A172 (cell line): ENCODE measurements around the gene AKR1C3. TPM values are rescaled to one million over a fixed set of nuclear protein-coding genes. Genes with fewer than 3 reads are reported as not detected.
"Not testable (repeated sequence)": the region's sequence is repeated elsewhere in the genome, so short reads cannot be mapped to it uniquely, and the experiment has no call there.

Source experiments
- DNase-seq: peaks from one replicate; pipeline ENCODE4 v3.0.0-alpha.2; 2015; ENCODE audit warnings: low spot score
- total RNA-seq: library from RNA; depleted of rRNA; stranded (reverse); fragments of >200 nt; shearing (Covaris generic); gene quantifications from 2 replicates; pipeline ENCODE4 v1.2.3, GENCODE V29; 2014

The AKR1C3 gene
- total RNA-seq, 1 experiment from 2014 or later: 120 TPM

DNA sequence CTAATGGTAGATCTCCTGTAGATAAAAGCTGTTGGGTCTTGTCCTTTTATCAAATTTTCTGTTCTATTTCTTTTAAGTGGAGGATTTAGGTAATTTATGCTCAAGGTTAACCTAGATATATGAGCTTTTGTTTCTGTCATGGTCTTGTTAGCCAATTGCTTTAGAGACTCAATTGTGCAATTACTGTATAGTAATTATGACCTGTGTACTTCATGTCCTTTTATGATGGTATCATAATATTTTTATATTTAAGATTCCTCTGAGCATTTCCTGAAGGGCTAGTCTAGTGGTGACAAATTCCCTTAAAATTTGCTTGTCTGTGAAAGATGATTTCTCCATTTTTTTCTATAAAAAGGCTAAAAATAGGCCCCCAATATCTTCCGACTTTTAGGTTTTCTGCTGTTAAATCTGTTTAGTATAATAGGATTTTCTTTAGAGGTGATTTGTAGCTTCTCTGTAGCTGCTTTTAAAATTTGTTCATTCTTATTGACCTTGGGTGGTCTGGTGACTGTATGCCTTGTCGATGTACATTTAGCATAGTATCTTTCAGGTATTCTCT, 5.4 kb upstream of the AKR1C3 start:
- no peak for DNase-seq

DNA sequence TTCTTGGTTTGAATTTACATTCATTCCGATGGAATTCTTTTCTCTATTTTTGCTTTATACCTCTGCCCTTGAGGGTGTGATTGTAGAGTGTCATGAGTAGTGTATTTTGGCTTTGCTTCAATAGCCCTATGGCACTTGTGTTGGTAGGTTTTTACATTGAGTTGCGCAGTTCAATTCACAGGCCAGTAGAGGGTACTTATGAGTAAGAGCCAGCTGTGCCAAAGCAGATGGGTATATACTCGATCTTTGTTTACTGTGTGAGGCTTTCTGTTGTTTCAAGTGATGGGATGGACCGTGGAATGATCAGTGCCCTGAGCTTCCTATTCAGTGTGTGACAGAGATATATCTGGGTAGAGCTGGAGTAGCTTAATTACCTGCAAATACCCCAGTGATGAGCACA, 4.3 kb upstream of the AKR1C3 start:
- peak; percentile 38 for DNase-seq

DNA sequence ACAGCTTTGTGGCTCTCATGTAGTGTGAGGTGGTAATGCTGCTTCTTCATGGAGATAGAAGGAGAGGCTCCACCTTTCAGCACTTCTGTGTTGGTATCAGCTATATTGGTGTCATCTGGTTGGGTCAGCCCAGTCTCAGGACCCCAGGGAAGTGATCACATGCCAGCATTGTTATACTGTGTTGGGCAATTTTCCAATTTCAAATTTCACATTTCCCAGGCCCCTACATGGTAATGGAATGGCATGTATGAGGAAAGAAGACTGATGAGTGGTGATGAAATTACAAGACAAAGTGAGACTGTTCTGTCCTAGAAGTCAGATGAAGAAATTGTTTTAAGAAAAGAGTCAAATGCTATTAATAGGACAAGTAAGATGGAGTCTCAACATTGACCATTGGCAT, 3.7 kb upstream of the AKR1C3 start:
- DNase-seq: no peak

DNA sequence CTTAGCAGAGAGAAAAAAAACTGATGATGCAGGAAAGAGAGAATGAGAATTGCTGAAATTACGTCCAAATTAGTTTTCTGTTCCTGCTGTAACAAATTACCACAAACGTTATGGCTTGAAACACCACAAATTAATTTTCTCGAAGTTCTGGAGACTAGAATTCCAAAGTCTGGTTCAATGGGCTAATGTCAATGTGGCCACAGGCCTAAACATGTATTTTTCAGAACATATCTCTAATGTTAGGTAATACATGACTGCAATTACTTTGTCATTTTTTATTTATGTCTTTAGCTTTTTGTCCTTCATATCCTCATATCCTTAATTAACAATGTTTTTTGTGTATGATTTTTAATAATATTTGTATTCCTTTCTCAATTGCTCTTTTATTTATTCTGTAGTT, 3.0 kb upstream of the AKR1C3 start:
- DNase-seq: no peak

DNA sequence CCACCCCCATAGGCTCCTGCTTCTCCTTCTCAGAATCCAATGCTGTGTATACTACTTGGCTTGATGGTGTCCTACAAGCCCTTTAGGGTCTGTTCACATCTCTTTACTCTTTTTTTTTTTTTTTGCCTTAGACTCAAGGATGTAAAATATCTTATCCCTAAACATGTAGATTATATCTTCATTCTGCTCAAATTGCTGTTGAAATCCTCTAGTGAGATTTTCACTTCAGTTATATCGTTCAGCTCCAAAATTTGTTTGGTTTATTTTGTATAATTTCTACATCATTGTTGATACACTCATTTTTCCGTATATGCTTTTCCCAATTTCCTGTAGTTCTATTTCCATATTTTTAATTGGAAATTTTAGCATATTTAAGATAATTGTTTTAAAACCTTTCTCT, 1.8 kb upstream of the AKR1C3 start:
- DNase-seq: no peak

DNA sequence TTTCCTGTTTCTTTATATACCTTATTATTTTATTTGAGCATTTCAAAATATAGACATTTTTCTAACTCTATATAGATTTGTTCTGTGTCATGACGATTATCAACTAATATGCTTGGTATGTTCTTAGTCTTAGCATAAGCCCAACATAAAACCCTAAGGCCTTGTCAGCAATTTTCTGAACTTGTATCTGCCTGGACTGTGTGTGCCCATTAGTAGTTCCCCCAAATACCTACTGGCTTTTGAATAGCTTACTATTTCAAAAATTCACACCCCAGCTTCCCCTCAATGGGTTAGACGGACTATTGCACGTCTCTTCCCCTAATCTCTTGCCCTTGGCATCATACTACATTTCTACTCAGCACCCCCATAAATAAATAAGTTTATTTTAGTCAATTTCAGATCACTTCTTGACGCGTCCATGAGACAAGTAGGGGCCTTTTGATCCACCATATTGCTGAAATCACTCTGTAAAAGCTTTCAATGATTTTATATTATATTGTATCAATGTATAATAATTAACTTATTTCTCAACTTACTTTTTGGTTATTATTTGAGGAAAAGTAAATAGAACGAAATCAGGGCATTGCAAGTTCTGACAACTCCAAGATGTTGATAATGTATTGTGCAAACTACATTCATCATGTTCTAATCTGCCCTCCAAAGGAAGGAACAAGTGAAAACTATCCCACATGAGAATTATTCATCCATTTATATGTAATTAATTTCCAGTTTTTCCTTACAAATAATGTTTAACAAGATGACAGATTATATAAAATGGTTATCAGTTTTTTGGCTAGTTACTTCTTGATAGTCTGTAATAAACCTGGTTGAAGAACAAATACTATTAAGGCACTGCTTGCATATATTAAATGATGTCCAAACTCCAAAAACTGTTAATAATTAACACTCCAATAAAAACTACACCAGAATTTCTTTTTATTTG, 1.1 kb upstream of the AKR1C3 start:
- no peak for DNase-seq

DNA sequence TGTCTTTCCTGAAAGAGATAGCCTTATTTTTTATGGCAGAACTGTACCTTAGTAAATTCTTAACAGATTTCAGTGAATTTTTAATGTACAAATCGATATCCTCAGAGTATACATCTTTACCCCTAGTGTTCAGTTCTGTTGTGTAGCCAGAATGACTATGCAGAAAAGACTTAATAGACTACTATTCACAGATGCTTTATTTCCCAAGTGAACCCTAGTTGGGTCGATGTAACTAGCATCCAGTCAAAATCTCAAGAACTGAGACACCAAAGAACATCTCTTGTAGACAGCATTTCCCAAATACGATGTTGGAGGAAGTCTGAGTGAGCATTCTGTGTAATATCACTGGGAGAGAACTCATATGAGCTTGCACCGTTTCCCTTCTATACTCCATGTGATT, 1.5 kb downstream of the AKR1C3 start:
- DNase-seq: no peak

DNA sequence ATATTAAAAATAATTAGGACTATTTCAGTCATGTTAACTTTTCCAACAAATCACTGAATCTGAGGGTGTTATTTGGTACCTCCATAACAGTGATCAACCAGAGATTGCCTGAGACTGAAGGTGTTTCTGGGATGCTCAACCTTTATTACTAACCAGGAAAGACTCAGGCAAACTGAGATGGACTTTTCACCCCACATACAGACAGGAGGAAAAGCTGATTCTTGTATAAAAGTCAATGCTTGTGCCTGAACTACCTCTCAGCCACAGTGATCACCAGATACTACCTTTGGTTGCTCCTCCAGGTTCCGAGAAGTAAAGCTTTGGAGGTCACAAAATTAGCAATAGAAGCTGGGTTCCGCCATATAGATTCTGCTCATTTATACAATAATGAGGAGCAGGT, 1.9 kb downstream of the AKR1C3 start:
- DNase-seq: no peak

- DNase-seq: not testable (repeated sequence)
These were observed 8.3 kb downstream of the AKR1C3 start for GRCh38 chr10:5102479-5102878.

GRCh38 chr10:5103481-5103880, 9.3 kb downstream of the AKR1C3 start:
- no peak for DNase-seq

GRCh38 chr10:5105626-5106025, 11.4 kb downstream of the AKR1C3 start:
- peak; percentile 1 for DNase-seq

DNA sequence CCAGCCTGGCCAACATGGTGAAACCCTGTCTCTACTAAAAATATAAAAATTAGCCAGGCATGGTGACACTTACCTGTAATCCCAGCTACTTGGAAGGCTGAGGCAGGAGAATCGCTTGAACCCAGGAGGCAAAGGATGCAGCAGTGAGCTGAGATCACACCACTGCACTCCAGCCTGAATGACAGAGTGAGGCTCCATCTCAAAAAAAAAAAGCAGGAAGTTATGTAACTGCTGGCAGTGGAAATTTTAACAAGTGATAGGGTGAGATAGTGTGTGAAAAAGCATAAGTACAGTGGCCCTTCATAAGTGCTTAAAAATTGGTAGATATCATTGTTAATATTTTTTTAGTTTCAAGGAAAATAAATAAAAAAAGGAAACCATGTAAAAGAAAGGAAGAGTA, 12.3 kb downstream of the AKR1C3 start:
- DNase-seq: no peak

DNA sequence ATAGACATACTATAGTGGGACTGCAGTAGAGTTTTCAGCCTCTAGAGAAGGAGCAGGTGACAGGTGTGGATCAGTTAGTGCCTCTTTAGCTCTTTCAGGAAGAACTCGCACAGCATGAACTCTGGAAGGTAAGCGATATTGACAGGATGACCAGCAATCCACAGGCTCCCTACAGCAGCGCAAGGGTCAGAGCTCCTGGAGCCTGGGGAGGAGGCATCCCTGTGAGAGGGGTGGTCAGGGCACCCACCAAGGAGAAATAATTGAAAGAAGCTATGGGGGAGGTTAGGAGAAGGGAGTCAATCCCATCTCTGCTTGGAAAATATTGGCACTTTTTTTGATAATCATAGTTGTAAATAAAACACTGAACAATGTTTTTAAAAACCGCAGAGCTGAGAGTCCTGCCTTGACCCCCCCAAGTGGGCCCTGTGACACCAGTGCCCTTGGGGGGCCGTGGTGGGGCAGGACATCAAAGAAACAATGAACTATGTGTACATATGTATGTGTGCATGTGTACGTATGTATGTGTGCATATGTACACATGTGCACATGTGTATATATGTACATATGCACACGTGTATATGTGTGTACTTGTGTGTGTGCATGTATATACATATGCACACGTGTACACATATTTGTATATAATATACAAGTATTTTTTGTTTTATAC, 13.8 kb downstream of the AKR1C3 start:
- DNase-seq: no peak

GRCh38 chr10:5108658-5109416, 14.6 kb downstream of the AKR1C3 start:
- DNase-seq: no peak

DNA sequence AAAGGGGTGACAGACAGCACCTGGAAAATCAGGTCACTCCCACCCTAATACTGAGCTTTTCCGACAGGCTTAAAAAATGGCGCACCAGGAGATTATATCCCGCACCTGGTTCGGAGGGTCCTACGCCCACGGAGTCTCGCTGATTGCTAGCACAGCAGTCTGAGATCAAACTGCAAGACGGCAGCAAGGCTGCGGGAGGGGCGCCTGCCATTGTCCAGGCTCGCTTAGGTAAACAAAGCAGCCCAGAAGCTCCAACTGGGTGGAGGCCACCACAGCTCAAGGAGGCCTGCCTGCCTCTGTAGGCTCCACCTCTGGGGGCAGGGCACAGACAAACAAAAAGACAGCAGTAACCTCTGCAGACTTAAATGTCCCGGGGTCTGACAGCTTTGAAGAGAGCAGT, 15.6 kb downstream of the AKR1C3 start:
- not testable (repeated sequence) for DNase-seq

DNA sequence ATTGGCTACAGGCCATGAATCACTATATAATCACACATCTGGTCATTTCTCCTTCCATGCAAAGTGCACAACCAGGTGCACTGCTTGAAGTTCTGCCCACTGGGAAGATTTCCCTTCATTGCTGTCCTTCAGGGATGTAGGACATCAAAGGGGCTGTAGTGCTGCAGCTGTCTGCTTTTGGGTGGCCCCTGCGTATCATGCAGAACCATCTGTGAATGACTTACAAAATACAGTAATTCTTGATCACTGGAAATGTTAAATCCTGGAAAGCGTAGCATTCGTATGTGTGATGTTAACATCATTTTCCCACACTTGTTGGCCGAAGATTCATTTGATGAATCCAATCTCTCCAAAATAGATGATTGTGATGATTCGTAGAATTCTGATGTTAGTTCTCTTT, 22.4 kb downstream of the AKR1C3 start:
- no peak for DNase-seq

DNA sequence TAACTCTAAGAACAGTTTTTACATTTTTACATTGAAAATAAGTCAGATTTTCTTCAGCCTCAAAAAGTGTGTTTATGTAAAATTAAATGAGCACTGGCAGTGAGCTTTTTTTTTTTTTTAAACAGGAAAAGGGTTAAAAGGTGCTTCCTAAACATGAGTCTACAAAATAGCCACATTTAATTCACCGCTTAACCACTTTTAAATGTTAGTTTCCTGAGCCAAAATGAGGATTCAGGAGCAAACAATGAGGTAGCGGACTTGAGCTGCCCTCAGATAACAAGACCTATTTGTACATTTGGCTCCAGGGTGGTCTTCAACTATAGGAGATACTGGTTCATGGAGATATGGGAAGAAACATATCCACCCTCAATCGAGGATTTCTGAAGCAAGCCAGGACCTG, 22.8 kb downstream of the AKR1C3 start:
- no peak for DNase-seq

DNA sequence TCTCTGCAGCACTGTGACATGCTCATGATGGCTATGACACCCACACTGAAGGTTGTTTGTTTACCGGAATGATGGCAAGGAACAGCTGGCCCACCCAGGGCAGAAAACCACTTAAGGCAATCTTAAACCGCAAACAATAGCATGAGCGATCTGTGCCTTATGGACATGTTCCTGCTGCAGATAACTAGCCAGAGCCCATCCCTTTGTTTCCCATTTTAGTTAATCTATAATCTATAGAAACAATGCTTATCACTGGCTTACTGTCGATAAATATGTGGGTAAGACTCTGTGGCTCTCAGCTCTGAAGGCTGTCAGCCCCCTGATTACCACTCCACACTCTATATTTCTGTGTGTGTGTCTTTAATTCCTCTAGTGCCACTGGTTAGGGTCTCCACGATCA, 25.8 kb downstream of the AKR1C3 start:
- DNase-seq: not testable (repeated sequence)

- no peak for DNase-seq
These were observed 29.7 kb downstream of the AKR1C3 start for GRCh38 chr10:5123886-5124285.

DNA sequence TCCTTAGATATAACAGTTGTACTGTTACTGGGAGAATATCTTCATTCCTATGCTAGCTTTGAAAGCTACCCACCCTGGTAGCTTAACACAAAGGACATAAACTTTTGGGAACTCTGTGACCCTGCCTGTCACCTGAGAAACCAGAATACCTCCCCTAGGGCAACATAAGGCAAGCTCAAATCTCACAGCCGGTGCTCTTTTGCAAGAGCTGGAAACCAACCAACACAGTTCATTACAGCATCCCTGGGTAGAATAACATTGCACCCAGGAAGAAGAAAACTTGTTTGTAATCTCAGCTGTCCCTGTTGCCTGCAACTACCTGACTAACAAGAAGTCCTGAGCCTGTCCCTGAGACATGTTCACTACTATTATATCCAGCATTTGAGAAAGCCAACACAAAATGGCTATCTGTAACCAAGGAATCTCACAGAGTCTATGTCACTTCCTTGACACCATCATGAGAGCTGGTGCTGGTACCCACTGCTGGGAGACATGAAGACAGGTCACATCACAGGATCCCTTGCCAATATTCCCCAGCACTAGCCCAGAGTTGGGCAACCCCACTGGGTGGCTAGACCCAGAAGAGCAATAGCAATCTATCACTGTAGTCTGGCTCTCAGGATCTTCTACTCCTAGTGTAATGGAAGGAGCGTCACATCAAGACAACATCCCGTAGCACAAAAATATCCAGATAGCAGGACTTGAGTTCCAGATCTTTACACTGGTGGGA, 31.3 kb downstream of the AKR1C3 start:
- no peak for DNase-seq

DNA sequence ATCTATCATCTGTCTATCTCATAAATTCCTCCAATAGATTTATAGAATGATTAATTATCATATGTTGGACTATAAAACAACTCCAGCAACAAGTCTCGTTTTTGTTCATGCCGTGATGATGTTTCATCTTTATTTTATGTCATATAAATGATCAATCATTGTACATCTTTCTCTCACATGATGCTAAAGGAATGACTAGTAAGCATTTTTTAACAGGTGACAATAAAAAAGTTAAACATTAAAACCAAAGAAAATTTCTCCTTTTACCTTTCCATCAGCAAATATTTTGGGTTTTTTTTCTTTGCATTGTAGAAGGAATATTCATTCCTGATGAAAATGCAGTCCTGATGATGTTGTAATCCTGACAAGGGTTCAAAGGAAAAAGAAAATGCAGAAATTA, 41.4 kb downstream of the AKR1C3 start:
- DNase-seq: no peak
